Stimulated activated naive B cell treated with anti-CD40 and anti-IgM and Interleukin-4, amounts not matched to agents 10 μg/mL and 1 μg/mL and 100 μg/mL, for 72 hours (primary cell): ENCODE measurements around the gene SORBS2.

Experiments
- ATAC-seq, 2 donors: fragments of 150-1000 bp; cut with Tn5 transposase; replicated peaks; 2 replicates each; pipeline ENCODE4 v1.10.0; 2021; ENCODE audit warnings: moderate library complexity in 1 of 2
- DNase-seq: peaks from one replicate; pipeline ENCODE4 v3.0.0; 2021
- H3K27ac Mint-ChIP-seq: one replicate; pipeline ENCODE4 v1.8.0; 2022; ENCODE audit warnings: mild to moderate bottlenecking, mixed read lengths
- H3K27me3 Mint-ChIP-seq, 2 donors: one replicate each; pipeline ENCODE4 v1.8.0; 2022; ENCODE audit warnings: mixed read lengths in 2 of 2
- H3K36me3 Mint-ChIP-seq, 2 donors: one replicate each; pipeline ENCODE4 v1.8.0; 2022; ENCODE audit warnings: mixed read lengths in 2 of 2, mild to moderate bottlenecking in 1 of 2
- H3K4me1 Mint-ChIP-seq, 2 donors: one replicate each; pipeline ENCODE4 v1.8.0; 2022; ENCODE audit warnings: mixed read lengths in 2 of 2, mild to moderate bottlenecking in 1 of 2
- H3K4me3 Mint-ChIP-seq, 2 donors: one replicate each; pipeline ENCODE4 v1.8.0; 2022; ENCODE audit warnings: mild to moderate bottlenecking in 2 of 2, mixed read lengths in 2 of 2, moderate library complexity in 1 of 2
- H3K9me3 Mint-ChIP-seq, 2 donors: one replicate each; pipeline ENCODE4 v1.8.0; 2022; ENCODE audit warnings: mixed read lengths in 2 of 2, mild to moderate bottlenecking in 1 of 2

SORBS2 gene

GRCh38 chr4:185781555-185782215 lies 30.3 kb downstream of the SORBS2 start:
- H3K36me3 Mint-ChIP-seq = no peaks in the 10 kb centered on the region
- H3K4me3 Mint-ChIP-seq = no peak overlapping the region
- no peaks in the 10 kb centered on the region for H3K4me1 Mint-ChIP-seq
- H3K27ac Mint-ChIP-seq = no peak overlapping the region
- ATAC-seq (no peak), DNase-seq (no peak)
- no peaks in the 10 kb centered on the region for H3K9me3 Mint-ChIP-seq
- H3K27me3 Mint-ChIP-seq = peaks cover 8 to 10% of the 10 kb centered on the region in 2 donors

DNA sequence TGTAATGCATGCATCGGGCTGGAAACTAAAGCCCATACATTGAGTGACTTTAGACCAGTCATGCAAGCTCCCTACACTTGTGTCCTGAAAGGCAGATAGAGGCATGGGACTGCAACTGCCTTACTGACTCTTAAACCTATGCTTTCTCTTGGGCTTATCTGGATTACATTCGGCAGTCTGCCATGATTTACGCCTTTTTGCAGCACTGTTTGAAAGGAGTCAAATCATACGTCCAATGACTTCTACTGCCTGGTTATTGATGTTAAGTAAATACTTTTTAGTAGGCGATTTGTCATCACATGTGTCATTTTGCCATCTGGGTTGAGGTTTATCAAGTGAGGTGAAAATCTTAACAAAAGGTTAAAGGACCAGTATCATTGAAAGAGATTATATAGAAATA lies 31.5 kb downstream of the SORBS2 start:
- Mint-ChIP-seq H3K9me3 (no peaks in the 10 kb centered on the region), H3K27me3 (peaks cover 8 to 10% of the 10 kb centered on the region in 2 donors), H3K27ac (no peak overlapping the region), H3K4me3 (no peak overlapping the region), H3K4me1 (no peaks in the 10 kb centered on the region), H3K36me3 (no peaks in the 10 kb centered on the region)
- ATAC-seq (no peak), DNase-seq (no peak)

GRCh38 chr4:185779517-185779916 lies 32.5 kb downstream of the SORBS2 start:
- Mint-ChIP-seq H3K9me3 (no peaks in the 10 kb centered on the region), H3K4me3 (no peak overlapping the region), H3K36me3 (no peaks in the 10 kb centered on the region), H3K27me3 (peaks cover 8 to 15% of the 10 kb centered on the region in 2 donors), H3K27ac (no peak overlapping the region), H3K4me1 (peaks cover 0 to 2% of the 10 kb centered on the region in 2 donors)
- DNase-seq (no peak), ATAC-seq (no peak)

DNA sequence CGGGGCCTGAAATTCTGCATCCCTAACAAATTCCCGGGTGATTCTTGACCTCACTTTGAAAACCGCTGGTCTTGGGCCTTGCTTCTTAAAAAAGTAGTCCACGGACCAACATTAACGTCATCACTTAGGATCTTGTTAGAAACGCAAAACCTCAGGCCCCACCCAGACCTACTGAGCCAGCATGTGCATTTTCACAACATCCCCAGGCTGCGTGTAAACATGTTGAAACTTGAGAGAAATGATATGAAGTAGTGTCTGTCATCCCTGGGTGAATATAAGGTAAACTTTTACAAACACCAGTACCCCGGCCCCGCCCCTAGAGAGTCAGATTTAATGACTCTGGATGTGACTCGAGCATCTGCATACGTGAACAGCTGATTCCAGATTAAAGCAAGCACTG lies 33.7 kb downstream of the SORBS2 start:
- H3K4me3 Mint-ChIP-seq = no peak overlapping the region
- ATAC-seq (no peak), DNase-seq (no peak)

GRCh38 chr4:185775792-185776555 lies 36.0 kb downstream of the SORBS2 start:
- H3K9me3 Mint-ChIP-seq = peaks cover 3 to 4% of the 10 kb centered on the region in 2 donors
- no peak for ATAC-seq
- H3K27me3 Mint-ChIP-seq = peaks cover 8 to 9% of the 10 kb centered on the region in 2 donors
- no peak overlapping the region for H3K4me3 Mint-ChIP-seq
- H3K36me3 Mint-ChIP-seq = peaks cover 0 to 3% of the 10 kb centered on the region in 2 donors
- no peak for DNase-seq
- no peak overlapping the region for H3K27ac Mint-ChIP-seq
- peaks cover 0 to 8% of the 10 kb centered on the region in 2 donors for H3K4me1 Mint-ChIP-seq

More for the DNA sequence above, 33.7 kb downstream of the SORBS2 start:
- no peaks in the 10 kb centered on the region for H3K9me3 Mint-ChIP-seq
- H3K27ac Mint-ChIP-seq = no peak overlapping the region
- H3K36me3 Mint-ChIP-seq = no peaks in the 10 kb centered on the region
- peaks cover 0 to 8% of the 10 kb centered on the region in 2 donors for H3K4me1 Mint-ChIP-seq
- H3K27me3 Mint-ChIP-seq = peaks cover 8 to 18% of the 10 kb centered on the region in 2 donors

GRCh38 chr4:185774845-185775680 lies 36.9 kb downstream of the SORBS2 start:
- Mint-ChIP-seq H3K4me1 (peaks cover 0 to 8% of the 10 kb centered on the region in 2 donors), H3K27ac (no peak overlapping the region), H3K27me3 (peaks cover 8 to 9% of the 10 kb centered on the region in 2 donors), H3K36me3 (peaks cover 0 to 3% of the 10 kb centered on the region in 2 donors), H3K4me3 (no peak overlapping the region), H3K9me3 (peaks cover 3 to 4% of the 10 kb centered on the region in 2 donors)
- ATAC-seq (no peak), DNase-seq (no peak)

DNA sequence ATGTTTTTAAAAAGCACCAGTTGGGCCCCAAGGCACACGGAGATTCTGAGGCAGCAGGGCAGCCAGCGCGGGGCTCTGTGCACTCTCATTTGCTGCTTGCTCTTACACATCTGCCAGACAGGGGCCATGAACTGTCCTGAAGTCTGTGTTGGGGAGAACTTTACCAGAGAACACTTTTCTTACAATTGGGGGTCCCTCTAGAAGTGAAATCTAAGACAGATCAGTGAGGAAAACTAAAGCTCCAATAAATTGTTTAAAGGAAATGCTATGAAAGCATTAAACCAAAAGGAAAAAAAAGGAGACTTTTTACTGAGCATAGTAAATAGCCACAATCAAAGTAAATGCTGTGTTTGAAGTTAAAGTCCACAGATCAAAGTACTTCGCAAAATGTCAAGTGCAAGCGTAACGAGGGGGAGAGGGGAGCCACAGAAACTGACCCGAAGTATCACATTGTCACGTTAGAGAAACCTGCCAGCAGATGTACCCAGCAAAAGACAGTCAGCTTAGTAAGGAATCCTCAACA lies 37.8 kb downstream of the SORBS2 start:
- Mint-ChIP-seq H3K4me1 (peaks cover 0 to 8% of the 10 kb centered on the region in 2 donors), H3K27ac (no peak overlapping the region), H3K36me3 (peaks cover 0 to 3% of the 10 kb centered on the region in 2 donors), H3K9me3 (peaks cover 3 to 4% of the 10 kb centered on the region in 2 donors), H3K27me3 (peaks cover 8 to 9% of the 10 kb centered on the region in 2 donors), H3K4me3 (no peak overlapping the region)
- DNase-seq = no peak
- no peak for ATAC-seq

GRCh38 chr4:185773419-185773818 lies 38.6 kb downstream of the SORBS2 start:
- peaks cover 3 to 4% of the 10 kb centered on the region in 2 donors for H3K9me3 Mint-ChIP-seq

GRCh38 chr4:185772391-185773093 lies 39.5 kb downstream of the SORBS2 start:
- Mint-ChIP-seq H3K4me3 (no peak overlapping the region), H3K27me3 (peaks cover 8 to 9% of the 10 kb centered on the region in 2 donors), H3K27ac (no peak overlapping the region), H3K36me3 (peaks cover 0 to 3% of the 10 kb centered on the region in 2 donors), H3K4me1 (peaks cover 0 to 8% of the 10 kb centered on the region in 2 donors), H3K9me3 (peaks cover 3 to 4% of the 10 kb centered on the region in 2 donors)
- ATAC-seq = no peak
- no peak for DNase-seq

More at GRCh38 chr4:185773419-185773818, 38.6 kb downstream of the SORBS2 start:
- H3K36me3 Mint-ChIP-seq = peaks cover 0 to 3% of the 10 kb centered on the region in 2 donors
- H3K4me3 Mint-ChIP-seq = no peak overlapping the region
- peaks cover 8 to 9% of the 10 kb centered on the region in 2 donors for H3K27me3 Mint-ChIP-seq
- ATAC-seq (no peak), DNase-seq (no peak)
- peaks cover 0 to 8% of the 10 kb centered on the region in 2 donors for H3K4me1 Mint-ChIP-seq
- H3K27ac Mint-ChIP-seq = no peak overlapping the region

GRCh38 chr4:185771711-185772390 lies 40.1 kb downstream of the SORBS2 start:
- no peak for ATAC-seq

GRCh38 chr4:185767528-185767927 lies 44.5 kb downstream of the SORBS2 start:
- Mint-ChIP-seq H3K27ac (no peak overlapping the region), H3K27me3 (peaks cover 0 to 5% of the 10 kb centered on the region in 2 donors), H3K36me3 (peaks cover 0 to 3% of the 10 kb centered on the region in 2 donors), H3K4me3 (no peak overlapping the region), H3K9me3 (peaks cover 3 to 4% of the 10 kb centered on the region in 2 donors), H3K4me1 (no peaks in the 10 kb centered on the region)
- ATAC-seq (no peak), DNase-seq (no peak)

More at GRCh38 chr4:185771711-185772390, 40.1 kb downstream of the SORBS2 start:
- Mint-ChIP-seq H3K9me3 (peaks cover 3 to 4% of the 10 kb centered on the region in 2 donors), H3K4me3 (no peak overlapping the region), H3K27me3 (peaks cover 8 to 9% of the 10 kb centered on the region in 2 donors), H3K36me3 (peaks cover 0 to 3% of the 10 kb centered on the region in 2 donors), H3K27ac (no peak overlapping the region), H3K4me1 (peaks cover 0 to 8% of the 10 kb centered on the region in 2 donors)
- DNase-seq = no peak

- DNase-seq = no peak
- H3K27me3 Mint-ChIP-seq = peaks cover 6 to 14% of the 10 kb centered on the region in 2 donors
- H3K4me1 Mint-ChIP-seq = no peaks in the 10 kb centered on the region
- no peak overlapping the region for H3K27ac Mint-ChIP-seq
- H3K9me3 Mint-ChIP-seq = no peaks in the 10 kb centered on the region
- no peak for ATAC-seq
- no peaks in the 10 kb centered on the region for H3K36me3 Mint-ChIP-seq
- H3K4me3 Mint-ChIP-seq = no peak overlapping the region
Measured at GRCh38 chr4:185764876-185765275, 47.1 kb downstream of the SORBS2 start.
